Skin of body (tissue), 1 donor: ENCODE results near the gene VPS37C. TPM values are rescaled to one million over a fixed set of nuclear protein-coding genes. Genes with fewer than 3 reads are reported as not detected.

ENCODE experiments used
- total RNA-seq: library from RNA; depleted of rRNA; stranded (reverse); fragments of >200 nt; gene quantifications from one replicate; pipeline ENCODE4 v1.2.3, GENCODE V29; 2014

VPS37C gene
- total RNA-seq, 1 donor from 2014 or later, result 9.9 TPM

Other genes with a start within 250 kb of the VPS37C start
- 46.7 TPM for gene TMEM109, start 247.3 kb downstream of the VPS37C start, total RNA-seq
- gene TMEM132A, start 237.0 kb downstream of the VPS37C start, total RNA-seq, result 12.4 TPM
- gene SLC15A3, start 209.2 kb downstream of the VPS37C start, total RNA-seq, result 8.8 TPM
- 0.39 TPM for gene CD6, start 189.7 kb downstream of the VPS37C start, total RNA-seq
- gene CD5, start 58.9 kb downstream of the VPS37C start, total RNA-seq, result 0.20 TPM
- gene PGA3, start 42.1 kb upstream of the VPS37C start, total RNA-seq, result 0.89 TPM
- 3.5 TPM for gene PGA4, start 60.9 kb upstream of the VPS37C start, total RNA-seq
- gene PGA5, start 79.7 kb upstream of the VPS37C start, total RNA-seq, result 0.39 TPM
- gene VWCE, start 133.9 kb upstream of the VPS37C start, total RNA-seq, result 0.49 TPM
- 158 TPM for gene DDB1, start 171.7 kb upstream of the VPS37C start, total RNA-seq
- gene TKFC, start 171.8 kb upstream of the VPS37C start, total RNA-seq, result 13.0 TPM
- gene CYB561A3, start 200.5 kb upstream of the VPS37C start, total RNA-seq, result 13.4 TPM
- 16.6 TPM for gene TMEM138, start 200.9 kb upstream of the VPS37C start, total RNA-seq
- gene TMEM216, start 231.2 kb upstream of the VPS37C start, total RNA-seq, result 8.3 TPM